HepG2 (cell line): ENCODE measurements around the gene KRTAP6-1. TPM values are rescaled to one million over a fixed set of nuclear protein-coding genes. Genes with fewer than 3 reads are reported as not detected.

Experiments used
- ATAC-seq: fragments of 200-7000 bp; cut with Tn5 transposase; 3 replicates; pipeline ENCODE4 v1.9.1; 2020; ENCODE audit warnings: mild to moderate bottlenecking, moderate library complexity
- BruUV-seq: library from RNA; stranded (reverse); fragments of 400-500 nt; replicated peaks from 2 replicates; lab custom pipeline; 2021; lab: Mats Ljungman, UMichigan
- CTCF ChIA-PET: fragments of 300-600 bp; formaldehyde crosslinking; extraction: SDS; loops from one replicate; lab custom pipeline; 2021; ENCODE audit warnings: low total read pairs, inconsistent platforms, low intra/inter-chr PET ratio; lab: Yijun Ruan, JAX
- POLR2A ChIA-PET: fragments of 350-600 bp; sonication (Branson Sonifier 250); formaldehyde crosslinking; loops from one replicate; lab custom pipeline; 2020; ENCODE audit warnings: antibody characterized with exemption, inconsistent platforms; lab: Yijun Ruan, JAX
- DNase-seq: peaks from one replicate; pipeline ENCODE4 v3.0.0-alpha.2; 2015; ENCODE audit warnings: low spot score
- FAIRE-seq: peaks from 3 replicates; lab custom pipeline; 2011; peaks lifted over from hg19 to GRCh38; lab: Jason Lieb, UNC
- H2AFZ ChIP-seq: one replicate; pipeline ENCODE4 v1.6.1; 2011; ENCODE audit warnings: low read length, inconsistent platforms
- H3K27ac ChIP-seq: fragments of 300-600 bp; 3 replicates; pipeline ENCODE4 v1.8.0; 2011; ENCODE audit warnings: mixed run types, mild to moderate bottlenecking, mixed read lengths, low read length, inconsistent platforms; ENCODE audit not compliant: insufficient read depth; ENCODE audit errors: extremely low read length
- H3K27me3 ChIP-seq, 2 experiments: fragments of 200-600 bp in 1 of 2; 2 replicates in 1 of 2; 3 replicates in 1 of 2; pipeline versions ENCODE4 v1.6.0 to v1.8.0; 2011; ENCODE audit warnings: low read length in 2 of 2, mild to moderate bottlenecking in 2 of 2, moderate library complexity in 2 of 2, inconsistent platforms in 1 of 2; ENCODE audit not compliant: insufficient read depth in 2 of 2, control insufficient read depth in 1 of 2
- H3K36me3 ChIP-seq, 2 experiments: fragments of 200-600 bp in 1 of 2; replicated peaks in 1 of 2; 2 replicates in 1 of 2; 3 replicates in 1 of 2; pipeline versions ENCODE4 v1.5.1 to v1.8.0; 2011; ENCODE audit warnings: low read length in 2 of 2, inconsistent platforms in 1 of 2; ENCODE audit not compliant: insufficient read depth in 2 of 2, control insufficient read depth in 1 of 2
- H3K4me1 ChIP-seq: 2 replicates; pipeline ENCODE4 v1.5.1; 2012; ENCODE audit warnings: low read length, inconsistent platforms; ENCODE audit not compliant: insufficient read depth
- H3K4me2 ChIP-seq: 2 replicates; pipeline ENCODE4 v1.6.0; 2011; ENCODE audit warnings: low read depth, low read length, inconsistent platforms
- H3K4me3 ChIP-seq, 3 experiments: fragments of 200-600 bp in 1 of 3; sonication (generic), shearing (Covaris generic) in 1 of 3; replicated peaks in 1 of 3; 2 replicates each; pipeline ENCODE4 v1.5.1; 2011 to 2016; ENCODE audit warnings: low read length in 3 of 3, inconsistent platforms in 2 of 3, low read depth in 2 of 3, mild to moderate bottlenecking in 2 of 3, control low read depth in 1 of 3, mixed read lengths in 1 of 3; ENCODE audit not compliant: insufficient read depth in 1 of 3
- H3K79me2 ChIP-seq: one replicate; pipeline ENCODE4 v1.6.1; 2011; ENCODE audit warnings: low read length, inconsistent platforms; ENCODE audit not compliant: insufficient read depth
- H3K9ac ChIP-seq: 2 replicates; pipeline ENCODE4 v1.6.0; 2011; ENCODE audit warnings: mild to moderate bottlenecking, low read depth, low read length, inconsistent platforms; ENCODE audit not compliant: insufficient read depth
- H3K9me3 ChIP-seq: 2 replicates; pipeline ENCODE4 v1.5.1; 2012; ENCODE audit warnings: mild to moderate bottlenecking, low read length
- H4K20me1 ChIP-seq: 2 replicates; pipeline ENCODE4 v1.6.0; 2011; ENCODE audit warnings: inconsistent platforms, mild to moderate bottlenecking, low read length, moderate library complexity; ENCODE audit not compliant: insufficient read depth
- ASH2L ChIP-seq: fragments of 300-600, 200-600 bp; sonication (generic); IDR thresholded peaks from 2 replicates; pipeline ENCODE4 v1.7.0; 2017; ENCODE audit warnings: low read depth, mild to moderate bottlenecking, moderate library complexity, mixed read lengths, low read length; ENCODE audit not compliant: insufficient read length
- BHLHE40 ChIP-seq: IDR thresholded peaks from 2 replicates; pipeline ENCODE4 v1.6.1; 2011; ENCODE audit warnings: low read length, improper control_type of control experiment
- DPF2 ChIP-seq: sonication (generic); formaldehyde crosslinking; IDR thresholded peaks from 2 replicates; pipeline ENCODE4 v1.4.0; 2020; ENCODE audit warnings: mild to moderate bottlenecking, low read depth, missing genetic modification reagents, borderline replicate concordance
- KAT2B ChIP-seq: fragments of 150-350 bp; IDR thresholded peaks from 2 replicates; pipeline ENCODE4 v1.6.1; 2014; ENCODE audit warnings: low read depth, low read length, borderline replicate concordance
- KAT7 ChIP-seq: IDR thresholded peaks from 2 replicates; pipeline ENCODE4 v1.6.1; 2018; ENCODE audit warnings: borderline replicate concordance, missing compliant biosample characterization
- PCBP2 ChIP-seq: fragments of 200-400 bp; formaldehyde crosslinking; optimal IDR thresholded peaks from 2 replicates; pipeline ENCODE3; 2018; ENCODE audit warnings: low read length, low read depth; ENCODE audit not compliant: poor library complexity, severe bottlenecking
- SMYD3 ChIP-seq: sonication (generic); formaldehyde crosslinking; IDR thresholded peaks from 2 replicates; pipeline ENCODE4 v1.8.1; 2023; ENCODE audit warnings: mild to moderate bottlenecking, missing genetic modification reagents
- SP2 ChIP-seq: sonication (generic); formaldehyde crosslinking; IDR thresholded peaks from 2 replicates; pipeline ENCODE4 v1.5.1; 2020; ENCODE audit warnings: mild to moderate bottlenecking, missing genetic modification reagents
- USF2 ChIP-seq, 2 experiments: sonication (generic) in 1 of 2; formaldehyde crosslinking in 1 of 2; IDR thresholded peaks; 2 replicates each; pipeline versions ENCODE4 v1.5.1 to v1.6.1; 2011 to 2020; ENCODE audit warnings: borderline replicate concordance in 1 of 2, low read depth in 1 of 2, low read length in 1 of 2, mild to moderate bottlenecking in 1 of 2, missing genetic modification reagents in 1 of 2, moderate library complexity in 1 of 2
- ZBTB25 ChIP-seq: IDR thresholded peaks from 2 replicates; pipeline ENCODE4 v1.6.1; 2018; ENCODE audit warnings: missing genetic modification reagents
- ZFP41 ChIP-seq: sonication (generic); formaldehyde crosslinking; IDR thresholded peaks from 2 replicates; pipeline ENCODE4 v1.4.0; 2020; ENCODE audit warnings: mild to moderate bottlenecking, missing genetic modification reagents, borderline replicate concordance
- ZNF124 ChIP-seq: sonication (generic); formaldehyde crosslinking; IDR thresholded peaks from 2 replicates; pipeline ENCODE4 v1.4.0; 2020; ENCODE audit warnings: missing genetic modification reagents
- ZNF326 ChIP-seq: sonication (generic); formaldehyde crosslinking; IDR thresholded peaks from 2 replicates; pipeline ENCODE4 v1.4.0; 2020; ENCODE audit warnings: missing genetic modification reagents, borderline replicate concordance
- WGBS: methylation state at CpG from one replicate; pipeline ENCODE4 v1.1.6; 2017; ENCODE audit warnings: low lambda C conversion rate; 5-methylcytosine and 5-hydroxymethylcytosine counted together
- in situ Hi-C: cut with HindIII; loops from 2 replicates; pipeline ENCODE4 v1.10.0; 2017; ENCODE audit warnings: low pct_unique_long_range_greater_than_20kb; ENCODE audit not compliant: extremely low pct_ligation_motif_present
- intact Hi-C: fragments of 100-400 bp; cut with micrococcal nuclease; formaldehyde crosslinking; loops from one replicate; pipeline ENCODE4 v1.10.0; 2022; ENCODE audit not compliant: unreplicated experiment
- polyA plus RNA-seq, 8 experiments: library from polyadenylated mRNA; depleted of rRNA in 3 of 8; stranded (reverse) in 7 of 8; unstranded in 1 of 8; fragments of >200 nt; fragmentation: Illumina TruSeq in 4 of 8; extraction: Trizol in 4 of 8; gene quantifications; 2 replicates each; pipeline versions ENCODE4 v1.2.1 to v1.2.3, GENCODE V29; 2011 to 2016; ENCODE audit warnings: low read depth in 4 of 8, missing spikeins in 1 of 8, mixed read lengths in 1 of 8; ENCODE audit not compliant: insufficient read depth in 1 of 8
- total RNA-seq, 5 experiments: library from RNA; depleted of rRNA; stranded (reverse); fragments of >200 nt; fragmentation: Illumina TruSeq; extraction: Trizol; gene quantifications; 2 replicates each; pipeline ENCODE4 v1.2.3, GENCODE V29; 2016; ENCODE audit warnings: low read depth in 1 of 5

KRTAP6-1 gene
- total and polyA plus RNA-seq, 2 of the 13 experiments (the other 11 are each of a cell fraction or from before 2014, with no cell fraction given), result not detected

GRCh38 chr21:30629200-30629599 lies 15.5 kb upstream of the KRTAP6-1 start (continued):
- no peak for TF ChIP-seq ZNF124
- TF ChIP-seq DPF2 (CRISPR knock-in tag), result no peak
- no peak for TF ChIP-seq SMYD3 (CRISPR knock-in tag)
- TF ChIP-seq SP2 (CRISPR knock-in tag), result no peak
- TF ChIP-seq PCBP2, result no peak
- no peak for TF ChIP-seq KAT7 (CRISPR knock-in tag)
- TF ChIP-seq, all 625 proteins: peak for 0

- Histone ChIP-seq H3K9me3 (peaks cover 87% of the 10 kb centered on the region), H4K20me1 (no peaks in the 10 kb centered on the region), H3K27me3 (no peaks in the 10 kb centered on the region), H3K4me1 (no peaks in the 10 kb centered on the region), H3K9ac (no peak overlapping the region), H3K36me3 (no peaks in the 10 kb centered on the region), H3K27ac (no peak overlapping the region), H3K4me2 (no peak overlapping the region), H3K4me3 (no peak overlapping the region), H2AFZ (no peak overlapping the region), H3K79me2 (no peaks in the 10 kb centered on the region)
- DNase-seq, result no peak
- POLR2A ChIA-PET, result no interaction called here
- CTCF ChIA-PET, result no interaction called here
- 2% methylated on average over 4 of the region's 4 CpGs for WGBS
- intact Hi-C loops (no loop called here), in situ Hi-C loops (no loop called here)
- no TSS peak for BruUV-seq
- TF ChIP-seq ZFP41 (CRISPR knock-in tag), result no peak
- TF ChIP-seq ZNF326 (CRISPR knock-in tag), result no peak
- no peak for TF ChIP-seq ZBTB25 (CRISPR knock-in tag)
- TF ChIP-seq KAT2B, result no peak
- no peak for TF ChIP-seq ASH2L
- TF ChIP-seq USF2 (IDR thresholded peaks at IDR 0.05; ENCODE audit: low read depth, low read length), result no peak
- TF ChIP-seq USF2 (CRISPR knock-in tag; IDR thresholded peaks at IDR 0.05; ENCODE audit: borderline replicate concordance), result no peak
- TF ChIP-seq BHLHE40, result no peak
- FAIRE-seq, result no peak
- no peak for ATAC-seq
These were observed 14.4 kb upstream of the KRTAP6-1 start for GRCh38 chr21:30628109-30628508.
